ENCODE measurements around the gene CMKLR1.

CMKLR1 gene

DNA sequence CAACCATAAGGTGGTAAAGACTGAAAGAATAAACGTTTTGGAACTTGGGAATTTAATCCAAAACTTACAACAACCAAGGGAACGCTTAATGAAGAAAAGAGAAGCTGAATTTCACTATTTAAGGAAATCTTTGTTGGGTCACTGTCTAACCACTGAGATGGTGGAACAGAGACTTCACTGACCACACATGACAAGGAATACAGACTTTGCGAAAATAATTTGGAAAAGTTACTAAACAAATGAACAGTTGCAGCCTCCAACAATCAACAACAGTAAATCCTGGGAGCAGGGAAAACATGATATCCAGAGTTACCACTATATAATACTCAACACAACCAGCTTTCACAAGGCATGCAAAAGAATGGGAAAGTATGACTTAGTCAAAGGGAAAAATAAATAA lies 79.1 kb downstream of the CMKLR1 start:
- TF ChIP-seq NFIC (IDR thresholded peaks at IDR 0.05) = no peak
- TF ChIP-seq FOXM1 (IDR thresholded peaks at IDR 0.05; ENCODE audit: borderline replicate concordance, low read depth) = no peak
- no peak for TF ChIP-seq TCF12 (IDR thresholded peaks at IDR 0.05; ENCODE audit: low read depth)
- TF ChIP-seq, protein P1, sequence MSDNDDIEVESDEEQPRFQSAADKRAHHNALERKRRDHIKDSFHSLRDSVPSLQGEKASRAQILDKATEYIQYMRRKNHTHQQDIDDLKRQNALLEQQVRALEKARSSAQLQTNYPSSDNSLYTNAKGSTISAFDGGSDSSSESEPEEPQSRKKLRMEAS (IDR thresholded peaks at IDR 0.05) = no peak
- no peak for TF ChIP-seq YY1 (IDR thresholded peaks at IDR 0.05; ENCODE audit: low read depth)
- TF ChIP-seq EGR1 (IDR thresholded peaks at IDR 0.05) = no peak
- TF ChIP-seq, protein P2, sequence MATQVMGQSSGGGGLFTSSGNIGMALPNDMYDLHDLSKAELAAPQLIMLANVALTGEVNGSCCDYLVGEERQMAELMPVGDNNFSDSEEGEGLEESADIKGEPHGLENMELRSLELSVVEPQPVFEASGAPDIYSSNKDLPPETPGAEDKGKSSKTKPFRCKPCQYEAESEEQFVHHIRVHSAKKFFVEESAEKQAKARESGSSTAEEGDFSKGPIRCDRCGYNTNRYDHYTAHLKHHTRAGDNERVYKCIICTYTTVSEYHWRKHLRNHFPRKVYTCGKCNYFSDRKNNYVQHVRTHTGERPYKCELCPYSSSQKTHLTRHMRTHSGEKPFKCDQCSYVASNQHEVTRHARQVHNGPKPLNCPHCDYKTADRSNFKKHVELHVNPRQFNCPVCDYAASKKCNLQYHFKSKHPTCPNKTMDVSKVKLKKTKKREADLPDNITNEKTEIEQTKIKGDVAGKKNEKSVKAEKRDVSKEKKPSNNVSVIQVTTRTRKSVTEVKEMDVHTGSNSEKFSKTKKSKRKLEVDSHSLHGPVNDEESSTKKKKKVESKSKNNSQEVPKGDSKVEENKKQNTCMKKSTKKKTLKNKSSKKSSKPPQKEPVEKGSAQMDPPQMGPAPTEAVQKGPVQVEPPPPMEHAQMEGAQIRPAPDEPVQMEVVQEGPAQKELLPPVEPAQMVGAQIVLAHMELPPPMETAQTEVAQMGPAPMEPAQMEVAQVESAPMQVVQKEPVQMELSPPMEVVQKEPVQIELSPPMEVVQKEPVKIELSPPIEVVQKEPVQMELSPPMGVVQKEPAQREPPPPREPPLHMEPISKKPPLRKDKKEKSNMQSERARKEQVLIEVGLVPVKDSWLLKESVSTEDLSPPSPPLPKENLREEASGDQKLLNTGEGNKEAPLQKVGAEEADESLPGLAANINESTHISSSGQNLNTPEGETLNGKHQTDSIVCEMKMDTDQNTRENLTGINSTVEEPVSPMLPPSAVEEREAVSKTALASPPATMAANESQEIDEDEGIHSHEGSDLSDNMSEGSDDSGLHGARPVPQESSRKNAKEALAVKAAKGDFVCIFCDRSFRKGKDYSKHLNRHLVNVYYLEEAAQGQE (IDR thresholded peaks at IDR 0.05; ENCODE audit: low read depth) = no peak
- no peak for TF ChIP-seq TEAD4 (IDR thresholded peaks at IDR 0.05)
- no peak for TF ChIP-seq TAF1 (IDR thresholded peaks at IDR 0.05; ENCODE audit: low read depth)
- TF ChIP-seq ZBTB7A (IDR thresholded peaks at IDR 0.05; ENCODE audit: low read depth) = no peak
- no peak for TF ChIP-seq EP300 (IDR thresholded peaks at IDR 0.05; ENCODE audit: borderline replicate concordance)
- no peak for TF ChIP-seq RAD21 (IDR thresholded peaks at IDR 0.05; ENCODE audit: low read depth)
- TF ChIP-seq CREB1 (IDR thresholded peaks at IDR 0.05; ENCODE audit: low read depth) = no peak
- TF ChIP-seq, protein P3, sequence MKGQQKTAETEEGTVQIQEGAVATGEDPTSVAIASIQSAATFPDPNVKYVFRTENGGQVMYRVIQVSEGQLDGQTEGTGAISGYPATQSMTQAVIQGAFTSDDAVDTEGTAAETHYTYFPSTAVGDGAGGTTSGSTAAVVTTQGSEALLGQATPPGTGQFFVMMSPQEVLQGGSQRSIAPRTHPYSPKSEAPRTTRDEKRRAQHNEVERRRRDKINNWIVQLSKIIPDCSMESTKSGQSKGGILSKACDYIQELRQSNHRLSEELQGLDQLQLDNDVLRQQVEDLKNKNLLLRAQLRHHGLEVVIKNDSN (IDR thresholded peaks at IDR 0.05) = no peak

DNA sequence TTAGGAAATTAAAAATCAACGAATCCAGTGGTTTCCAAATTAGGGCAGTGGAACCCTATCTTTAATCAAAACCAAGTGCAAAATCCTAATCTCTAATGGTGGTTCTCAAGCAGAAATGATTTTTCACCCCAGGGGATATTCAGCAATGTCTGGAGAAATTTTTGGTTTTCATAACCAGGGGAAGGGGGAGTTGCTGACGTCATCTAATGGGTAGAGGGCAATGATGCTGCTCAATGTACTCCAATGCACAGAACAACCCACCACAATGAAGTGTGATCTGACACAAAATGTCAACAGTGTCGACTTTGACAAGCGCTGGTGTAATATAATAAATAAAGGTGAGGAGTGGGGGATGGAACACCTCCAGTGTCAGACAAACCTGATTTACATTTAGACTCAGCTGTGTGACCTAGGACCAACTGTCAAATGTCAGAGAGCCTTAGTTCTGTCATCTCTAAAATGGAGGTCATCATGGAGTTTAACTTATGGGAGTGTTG lies 81.5 kb downstream of the CMKLR1 start:
- TF ChIP-seq NFIC (IDR thresholded peaks at IDR 0.05) = no peak
- no peak for TF ChIP-seq EP300 (IDR thresholded peaks at IDR 0.05; ENCODE audit: borderline replicate concordance)
- no peak for TF ChIP-seq ZBTB7A (IDR thresholded peaks at IDR 0.05; ENCODE audit: low read depth)
- TF ChIP-seq FOXM1 (IDR thresholded peaks at IDR 0.05; ENCODE audit: borderline replicate concordance, low read depth) = no peak
- TF ChIP-seq YY1 (IDR thresholded peaks at IDR 0.05; ENCODE audit: low read depth) = no peak
- TF ChIP-seq, protein P2 (IDR thresholded peaks at IDR 0.05; ENCODE audit: low read depth) = no peak
- no peak for TF ChIP-seq TCF12 (IDR thresholded peaks at IDR 0.05; ENCODE audit: low read depth)
- no peak for TF ChIP-seq TEAD4 (IDR thresholded peaks at IDR 0.05)
- TF ChIP-seq TAF1 (IDR thresholded peaks at IDR 0.05; ENCODE audit: low read depth) = no peak
- TF ChIP-seq, protein P1 (IDR thresholded peaks at IDR 0.05) = no peak
- no peak for TF ChIP-seq EGR1 (IDR thresholded peaks at IDR 0.05)
- no peak for TF ChIP-seq RAD21 (IDR thresholded peaks at IDR 0.05; ENCODE audit: low read depth)
- TF ChIP-seq, protein P3 (IDR thresholded peaks at IDR 0.05) = no peak
- TF ChIP-seq CREB1 (IDR thresholded peaks at IDR 0.05; ENCODE audit: low read depth) = no peak

DNA sequence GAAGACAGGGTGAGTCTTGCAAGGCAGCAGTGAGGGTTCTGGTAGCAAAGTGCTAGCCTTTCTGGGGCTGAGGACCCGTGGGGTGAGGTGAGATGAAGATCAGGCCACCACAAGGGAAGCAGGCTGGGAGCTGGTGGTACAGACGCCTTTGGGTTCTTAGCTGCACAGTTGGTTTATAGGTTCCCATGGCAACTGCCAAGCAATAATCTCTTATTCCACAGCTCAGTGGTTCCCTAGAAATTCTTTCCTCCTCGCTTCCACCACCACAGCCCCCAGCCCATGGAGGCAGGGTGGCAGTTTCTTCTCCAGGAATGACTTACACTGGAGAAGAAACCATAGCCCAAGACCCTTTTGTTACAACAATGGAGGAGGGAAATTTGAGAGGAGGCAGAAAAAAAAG lies 82.1 kb downstream of the CMKLR1 start:
- TF ChIP-seq YY1 (IDR thresholded peaks at IDR 0.05; ENCODE audit: low read depth) = no peak
- TF ChIP-seq TEAD4 (IDR thresholded peaks at IDR 0.05) = no peak
- TF ChIP-seq CREB1 (IDR thresholded peaks at IDR 0.05; ENCODE audit: low read depth) = no peak
- TF ChIP-seq RAD21 (IDR thresholded peaks at IDR 0.05; ENCODE audit: low read depth) = no peak
- TF ChIP-seq, protein P2 (IDR thresholded peaks at IDR 0.05; ENCODE audit: low read depth) = no peak
- TF ChIP-seq TAF1 (IDR thresholded peaks at IDR 0.05; ENCODE audit: low read depth) = no peak
- TF ChIP-seq ZBTB7A (IDR thresholded peaks at IDR 0.05; ENCODE audit: low read depth) = no peak
- TF ChIP-seq, protein P1 (IDR thresholded peaks at IDR 0.05) = no peak
- TF ChIP-seq FOXM1 (IDR thresholded peaks at IDR 0.05; ENCODE audit: borderline replicate concordance, low read depth) = no peak
- no peak for TF ChIP-seq NFIC (IDR thresholded peaks at IDR 0.05)
- no peak for TF ChIP-seq EP300 (IDR thresholded peaks at IDR 0.05; ENCODE audit: borderline replicate concordance)
- no peak for TF ChIP-seq EGR1 (IDR thresholded peaks at IDR 0.05)
- TF ChIP-seq TCF12 (IDR thresholded peaks at IDR 0.05; ENCODE audit: low read depth) = no peak
- TF ChIP-seq, protein P3 (IDR thresholded peaks at IDR 0.05) = no peak
- no peak for TF ChIP-seq CEBPB (IDR thresholded peaks at IDR 0.05)
